Ovary (tissue), 3 donors: ENCODE measurements around the gene KRT28.

ENCODE experiments used
- EP300 ChIP-seq: sonication (generic); formaldehyde crosslinking; IDR thresholded peaks from one replicate; pipeline ENCODE4 v1.6.1; 2017; ENCODE audit warnings: antibody characterized with exemption
- TF ChIP-seq, protein P1 (sequence below), 3 donors: fragments of 450-650 bp in 2 of 3; fragments of 200-600 bp in 1 of 3; IDR thresholded peaks; one replicate each; pipeline versions ENCODE4 v1.5.1 to v1.8.0; 2016 to 2022; ENCODE audit warnings: antibody characterized with exemption in 3 of 3, mild to moderate bottlenecking in 1 of 3
- donor health status: DM: no; HTN: no; CAD: no.

DNA sequence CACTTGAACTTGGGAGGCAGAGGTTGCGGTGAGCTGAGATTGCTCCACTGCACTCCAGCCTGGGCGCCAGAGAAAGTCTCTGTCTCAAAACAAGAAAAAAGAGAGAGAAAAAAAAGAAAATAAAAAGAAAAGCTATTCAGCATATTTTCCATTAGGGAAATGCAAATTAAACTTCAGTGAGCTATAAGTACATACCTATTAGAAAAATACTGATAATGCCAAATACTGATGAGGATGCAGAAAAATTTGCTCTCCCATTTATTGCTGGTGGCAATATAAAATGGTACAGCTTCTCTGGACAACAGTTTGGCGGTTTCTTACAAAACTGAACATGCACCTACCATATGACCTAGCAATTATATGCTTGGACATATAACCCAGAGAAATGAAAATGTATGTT is 12.9 kb upstream of the KRT28 start:
- TF ChIP-seq, protein P1, sequence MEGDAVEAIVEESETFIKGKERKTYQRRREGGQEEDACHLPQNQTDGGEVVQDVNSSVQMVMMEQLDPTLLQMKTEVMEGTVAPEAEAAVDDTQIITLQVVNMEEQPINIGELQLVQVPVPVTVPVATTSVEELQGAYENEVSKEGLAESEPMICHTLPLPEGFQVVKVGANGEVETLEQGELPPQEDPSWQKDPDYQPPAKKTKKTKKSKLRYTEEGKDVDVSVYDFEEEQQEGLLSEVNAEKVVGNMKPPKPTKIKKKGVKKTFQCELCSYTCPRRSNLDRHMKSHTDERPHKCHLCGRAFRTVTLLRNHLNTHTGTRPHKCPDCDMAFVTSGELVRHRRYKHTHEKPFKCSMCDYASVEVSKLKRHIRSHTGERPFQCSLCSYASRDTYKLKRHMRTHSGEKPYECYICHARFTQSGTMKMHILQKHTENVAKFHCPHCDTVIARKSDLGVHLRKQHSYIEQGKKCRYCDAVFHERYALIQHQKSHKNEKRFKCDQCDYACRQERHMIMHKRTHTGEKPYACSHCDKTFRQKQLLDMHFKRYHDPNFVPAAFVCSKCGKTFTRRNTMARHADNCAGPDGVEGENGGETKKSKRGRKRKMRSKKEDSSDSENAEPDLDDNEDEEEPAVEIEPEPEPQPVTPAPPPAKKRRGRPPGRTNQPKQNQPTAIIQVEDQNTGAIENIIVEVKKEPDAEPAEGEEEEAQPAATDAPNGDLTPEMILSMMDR (IDR thresholded peaks at IDR 0.05) = no peak
- no peak for TF ChIP-seq EP300
